Smooth muscle cell (in vitro differentiated cells): Measurements from ENCODE around the gene DSP. TPM values are rescaled to one million over a fixed set of nuclear protein-coding genes. Genes with fewer than 3 reads are reported as not detected.

ENCODE experiments used
- DNase-seq: peaks from one replicate; lab custom pipeline; 2025; ENCODE audit not compliant: unreplicated experiment; lab: John Stamatoyannopoulos, UW
- H2AFZ ChIP-seq: fragments of 200-600 bp; sonication (generic); 2 replicates; pipeline ENCODE4 v1.6.0; 2016; ENCODE audit warnings: antibody characterized with exemption, low read depth, mild to moderate bottlenecking
- H3F3A ChIP-seq: fragments of 200-600 bp; sonication (generic); 2 replicates; pipeline ENCODE4 v1.6.0; 2017; ENCODE audit warnings: antibody characterized with exemption, low read depth
- H3K27ac ChIP-seq: fragments of 200-600 bp; sonication (generic); 2 replicates; pipeline ENCODE4 v1.5.1; 2016; ENCODE audit warnings: low read depth, mild to moderate bottlenecking
- H3K27me3 ChIP-seq: fragments of 200-600 bp; sonication (generic); 2 replicates; pipeline ENCODE4 v1.6.1; 2016; ENCODE audit warnings: low read depth, mild to moderate bottlenecking
- H3K36me3 ChIP-seq: fragments of 200-600 bp; sonication (generic); 2 replicates; pipeline ENCODE4 v1.5.1; 2016; ENCODE audit warnings: low read depth
- H3K4me1 ChIP-seq: fragments of 200-600 bp; sonication (generic); 2 replicates; pipeline ENCODE4 v1.5.1; 2016; ENCODE audit warnings: low read depth
- H3K4me2 ChIP-seq: fragments of 200-600 bp; sonication (generic); 2 replicates; pipeline ENCODE4 v1.6.0; 2016; ENCODE audit warnings: mild to moderate bottlenecking
- H3K4me3 ChIP-seq: fragments of 200-600 bp; sonication (generic); 2 replicates; pipeline ENCODE4 v1.5.1; 2016; ENCODE audit warnings: mild to moderate bottlenecking
- H3K79me2 ChIP-seq: fragments of 200-600 bp; sonication (generic); 2 replicates; pipeline ENCODE4 v1.6.0; 2016; ENCODE audit warnings: low read depth, mild to moderate bottlenecking
- H3K9ac ChIP-seq: fragments of 200-600 bp; sonication (generic); 2 replicates; pipeline ENCODE4 v1.6.0; 2016; ENCODE audit warnings: low read depth
- H3K9me3 ChIP-seq: fragments of 200-600 bp; sonication (generic); replicated peaks from 2 replicates; pipeline ENCODE4 v1.5.1; 2016; ENCODE audit warnings: low read depth
- H4K20me1 ChIP-seq: fragments of 200-600 bp; sonication (generic); 2 replicates; pipeline ENCODE4 v1.6.0; 2016; ENCODE audit warnings: low read depth
- WGBS: methylation state at CpG from one replicate; pipeline ENCODE4 v1.1.7; 2016; ENCODE audit warnings: low lambda C conversion rate; 5-methylcytosine and 5-hydroxymethylcytosine counted together
- polyA plus RNA-seq: library from polyadenylated mRNA; unstranded; fragments of >200 nt; fragmentation: Nextera tagmentation; extraction: Ambion mirVana; gene quantifications from 2 replicates; pipeline ENCODE4 v1.2.1, GENCODE V29; 2016
- total RNA-seq: library from RNA; depleted of rRNA; stranded (reverse); fragments of >200 nt; gene quantifications from 2 replicates; pipeline ENCODE4 v1.2.3, GENCODE V29; 2014
- TF ChIP-seq, protein P1 (sequence below): fragments of 200-600 bp; sonication (generic); IDR thresholded peaks from 2 replicates; pipeline ENCODE4 v1.5.1; 2017; ENCODE audit warnings: borderline replicate concordance, mild to moderate bottlenecking, antibody characterized with exemption; ENCODE audit not compliant: insufficient read depth, poor library complexity, severe bottlenecking

Gene DSP
- total and polyA plus RNA-seq, 2 experiments from 2014 or later: 64.1 to 347 TPM

GRCh38 chr6:7633361-7633760 is 91.9 kb downstream of the DSP start:
- TF ChIP-seq, protein P1, sequence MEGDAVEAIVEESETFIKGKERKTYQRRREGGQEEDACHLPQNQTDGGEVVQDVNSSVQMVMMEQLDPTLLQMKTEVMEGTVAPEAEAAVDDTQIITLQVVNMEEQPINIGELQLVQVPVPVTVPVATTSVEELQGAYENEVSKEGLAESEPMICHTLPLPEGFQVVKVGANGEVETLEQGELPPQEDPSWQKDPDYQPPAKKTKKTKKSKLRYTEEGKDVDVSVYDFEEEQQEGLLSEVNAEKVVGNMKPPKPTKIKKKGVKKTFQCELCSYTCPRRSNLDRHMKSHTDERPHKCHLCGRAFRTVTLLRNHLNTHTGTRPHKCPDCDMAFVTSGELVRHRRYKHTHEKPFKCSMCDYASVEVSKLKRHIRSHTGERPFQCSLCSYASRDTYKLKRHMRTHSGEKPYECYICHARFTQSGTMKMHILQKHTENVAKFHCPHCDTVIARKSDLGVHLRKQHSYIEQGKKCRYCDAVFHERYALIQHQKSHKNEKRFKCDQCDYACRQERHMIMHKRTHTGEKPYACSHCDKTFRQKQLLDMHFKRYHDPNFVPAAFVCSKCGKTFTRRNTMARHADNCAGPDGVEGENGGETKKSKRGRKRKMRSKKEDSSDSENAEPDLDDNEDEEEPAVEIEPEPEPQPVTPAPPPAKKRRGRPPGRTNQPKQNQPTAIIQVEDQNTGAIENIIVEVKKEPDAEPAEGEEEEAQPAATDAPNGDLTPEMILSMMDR: no peak
- no peak for DNase-seq
- 67% methylated on average over 4 of the region's 4 CpGs for WGBS
- no peaks in the 10 kb centered on the region for H3K36me3 ChIP-seq
- H3K27me3 ChIP-seq: no peaks in the 10 kb centered on the region
- H3K4me1 ChIP-seq: no peaks in the 10 kb centered on the region
- no peaks in the 10 kb centered on the region for H3F3A ChIP-seq
- H3K9me3 ChIP-seq: no peaks in the 10 kb centered on the region
- no peak overlapping the region for H2AFZ ChIP-seq
- H4K20me1 ChIP-seq: no peaks in the 10 kb centered on the region
- no peaks in the 10 kb centered on the region for H3K79me2 ChIP-seq
- no peak overlapping the region for H3K27ac ChIP-seq
- H3K9ac ChIP-seq: no peak overlapping the region
- H3K4me2 ChIP-seq: no peak overlapping the region
- H3K4me3 ChIP-seq: no peak overlapping the region

DNA sequence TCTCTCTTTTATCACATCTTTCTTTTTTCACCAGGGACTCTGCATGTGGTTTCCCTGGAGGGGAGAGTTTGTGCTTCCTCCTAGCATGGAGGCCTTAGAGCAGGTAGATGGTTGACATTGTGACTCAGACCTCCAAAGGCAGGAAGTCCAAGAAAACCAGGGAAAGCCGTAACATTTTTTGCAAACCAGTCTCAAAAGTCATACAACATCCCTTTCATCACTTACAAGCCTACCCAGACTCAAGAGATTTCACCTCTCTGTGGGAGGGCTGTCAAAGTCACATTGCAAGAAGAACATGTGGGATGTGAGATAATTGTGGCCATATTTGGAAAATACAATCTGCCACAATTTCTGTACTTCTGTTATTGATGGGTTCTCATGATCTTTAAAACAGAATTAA is 94.7 kb downstream of the DSP start:
- Histone ChIP-seq H4K20me1 (no peaks in the 10 kb centered on the region), H3K4me3 (no peak overlapping the region), H3K36me3 (no peaks in the 10 kb centered on the region), H3K4me2 (no peak overlapping the region), H2AFZ (no peak overlapping the region), H3F3A (no peaks in the 10 kb centered on the region), H3K27ac (no peak overlapping the region), H3K27me3 (no peaks in the 10 kb centered on the region), H3K9ac (no peak overlapping the region), H3K4me1 (no peaks in the 10 kb centered on the region), H3K79me2 (no peaks in the 10 kb centered on the region), H3K9me3 (no peaks in the 10 kb centered on the region)
- DNase-seq: no peak
- WGBS: 79% methylated on average over 1 of the region's 1 CpG
- TF ChIP-seq, protein P1: no peak

Other genes with a start within 250 kb of the DSP start
- gene SSR1, start 228.5 kb upstream of the DSP start, total RNA-seq: 304 and 369 TPM in 2 replicates
- 264 and 306 TPM in 2 replicates for gene SSR1, start 228.5 kb upstream of the DSP start, polyA plus RNA-seq
- not detected in 2 replicates for gene CAGE1, start 151.9 kb upstream of the DSP start, total RNA-seq
- not detected in 2 replicates for gene CAGE1, start 151.9 kb upstream of the DSP start, polyA plus RNA-seq
- gene RIOK1, start 151.9 kb upstream of the DSP start, total RNA-seq: 11.8 and 12.4 TPM in 2 replicates
- 12.4 and 18.8 TPM in 2 replicates for gene RIOK1, start 151.9 kb upstream of the DSP start, polyA plus RNA-seq
- 11.0 and 16.6 TPM in 2 replicates for gene SNRNP48, start 48.5 kb downstream of the DSP start, total RNA-seq
- gene SNRNP48, start 48.5 kb downstream of the DSP start, polyA plus RNA-seq: 3.2 and 6.5 TPM in 2 replicates
- 14.5 and 14.7 TPM in 2 replicates for gene BMP6, start 184.4 kb downstream of the DSP start, total RNA-seq
- gene BMP6, start 184.4 kb downstream of the DSP start, polyA plus RNA-seq: 10.1 and 17.0 TPM in 2 replicates